Subcutaneous abdominal adipose tissue (tissue), 5 donors: Measurements from ENCODE around the gene LARP4B.
"Not testable (repeated sequence)": the region's sequence is repeated elsewhere in the genome, so short reads cannot be mapped to it uniquely, and the experiment has no call there.

ENCODE experiments used
- H3K27ac ChIP-seq: one replicate; pipeline ENCODE4 v1.7.0; 2013; ENCODE audit warnings: low read depth, mild to moderate bottlenecking, inconsistent platforms, low read length, moderate library complexity
- H3K27me3 ChIP-seq, 5 donors: one replicate each; pipeline ENCODE4 v1.7.0; 2013; ENCODE audit warnings: low read length in 5 of 5, inconsistent platforms in 1 of 5; ENCODE audit not compliant: control insufficient read depth in 5 of 5, insufficient read depth in 4 of 5
- H3K36me3 ChIP-seq, 5 donors: one replicate each; pipeline ENCODE4 v1.7.0; 2013; ENCODE audit warnings: low read length in 5 of 5; ENCODE audit not compliant: control insufficient read depth in 5 of 5, insufficient read depth in 5 of 5
- H3K4me1 ChIP-seq, 5 donors: one replicate each; pipeline ENCODE4 v1.7.0; 2013; ENCODE audit warnings: low read length in 5 of 5, mild to moderate bottlenecking in 3 of 5, moderate library complexity in 1 of 5; ENCODE audit not compliant: control insufficient read depth in 5 of 5, insufficient read depth in 5 of 5
- H3K4me3 ChIP-seq, 5 donors: one replicate each; pipeline ENCODE4 v1.7.0; 2013; ENCODE audit warnings: low read length in 5 of 5, low read depth in 1 of 5
- H3K9ac ChIP-seq, 5 donors: one replicate each; pipeline ENCODE4 v1.7.0; 2013; ENCODE audit warnings: low read length in 5 of 5, mild to moderate bottlenecking in 4 of 5, moderate library complexity in 3 of 5
- H3K9me3 ChIP-seq, 5 donors: one replicate each; pipeline ENCODE4 v1.7.0; 2013; ENCODE audit warnings: low read length in 5 of 5; ENCODE audit not compliant: control insufficient read depth in 5 of 5
- donor health status: healthy.
- donor health status: healthy.
- donor health status: healthy.
- donor health status: healthy.
- donor health status: healthy.

LARP4B gene

DNA sequence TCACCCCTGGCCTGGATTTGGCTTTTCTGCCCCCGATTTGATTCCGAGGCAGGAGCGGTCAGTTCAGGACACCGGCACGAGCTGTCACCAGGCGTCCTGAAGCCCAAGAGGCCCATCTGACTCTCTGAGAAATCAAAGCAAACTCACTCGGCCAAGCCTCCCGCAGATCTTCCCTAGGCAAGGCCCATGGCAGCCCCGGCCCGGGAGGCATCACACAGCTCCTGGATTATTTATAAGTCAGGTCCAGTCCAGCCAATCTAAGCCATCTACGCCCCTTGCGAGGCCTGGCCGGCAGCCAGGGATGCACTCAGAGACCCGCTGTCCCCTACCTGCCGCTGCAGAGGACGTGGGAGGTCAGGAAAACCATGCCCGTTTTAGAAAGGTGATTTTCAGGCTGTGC is 154.7 kb downstream of the LARP4B start:
- Histone ChIP-seq H3K4me1 (peaks cover 0 to 6% (median 0%) of the 10 kb centered on the region in 5 donors), H3K9ac (no peak overlapping the region), H3K27ac (no peak overlapping the region), H3K4me3 (no peak overlapping the region), H3K27me3 (peaks cover 0 to 12% (median 8%) of the 10 kb centered on the region in 5 donors), H3K36me3 (no peaks in the 10 kb centered on the region), H3K9me3 (no peaks in the 10 kb centered on the region)

DNA sequence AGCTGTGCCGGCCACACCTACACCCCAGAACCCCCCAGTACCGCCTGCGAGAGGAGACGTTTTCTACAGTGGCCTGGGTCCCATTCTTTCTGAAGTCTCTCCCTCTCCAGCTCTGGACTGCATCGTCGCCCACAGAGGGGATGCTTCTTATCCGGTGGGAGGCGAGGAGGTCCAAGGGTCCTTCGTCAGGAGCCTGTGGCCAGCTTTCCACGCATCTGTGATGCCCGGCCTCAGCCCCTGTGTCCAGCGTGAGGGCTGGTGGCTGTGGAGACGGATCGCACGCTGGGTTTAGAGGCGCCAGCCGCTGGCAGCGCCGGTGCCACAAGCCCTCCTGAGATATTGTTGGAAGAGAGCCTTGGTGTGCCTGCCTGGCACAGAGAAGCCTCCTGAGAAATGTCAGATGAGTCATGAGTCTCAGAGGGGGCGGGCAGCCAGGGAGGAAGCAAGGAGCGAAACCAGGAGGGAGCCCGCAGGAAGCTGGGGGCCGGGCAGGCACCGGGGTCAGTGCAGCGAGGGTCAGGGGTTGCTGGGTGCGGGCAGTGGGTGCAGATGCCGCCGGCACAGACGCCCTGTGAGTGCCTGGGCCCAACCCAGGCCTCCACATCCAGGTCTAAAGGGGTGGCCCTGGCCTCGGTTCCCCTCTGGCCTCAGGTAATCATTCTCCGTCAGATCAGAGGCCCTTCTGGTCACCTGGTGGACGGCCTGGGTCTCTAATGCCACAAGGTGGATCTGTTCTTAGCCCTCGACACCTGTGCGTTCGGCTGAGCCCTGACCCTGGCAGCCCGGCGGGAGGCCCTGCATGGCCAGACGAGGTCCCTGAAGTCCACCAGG is 156.0 kb downstream of the LARP4B start:
- Histone ChIP-seq H3K9ac (no peak overlapping the region), H3K36me3 (no peaks in the 10 kb centered on the region), H3K27ac (no peak overlapping the region), H3K4me3 (no peak overlapping the region), H3K27me3 (peaks cover 0 to 6% (median 4%) of the 10 kb centered on the region in 5 donors), H3K9me3 (peaks cover 0 to 8% (median 4%) of the 10 kb centered on the region in 5 donors), H3K4me1 (peaks cover 0 to 6% (median 0%) of the 10 kb centered on the region in 5 donors)

DNA sequence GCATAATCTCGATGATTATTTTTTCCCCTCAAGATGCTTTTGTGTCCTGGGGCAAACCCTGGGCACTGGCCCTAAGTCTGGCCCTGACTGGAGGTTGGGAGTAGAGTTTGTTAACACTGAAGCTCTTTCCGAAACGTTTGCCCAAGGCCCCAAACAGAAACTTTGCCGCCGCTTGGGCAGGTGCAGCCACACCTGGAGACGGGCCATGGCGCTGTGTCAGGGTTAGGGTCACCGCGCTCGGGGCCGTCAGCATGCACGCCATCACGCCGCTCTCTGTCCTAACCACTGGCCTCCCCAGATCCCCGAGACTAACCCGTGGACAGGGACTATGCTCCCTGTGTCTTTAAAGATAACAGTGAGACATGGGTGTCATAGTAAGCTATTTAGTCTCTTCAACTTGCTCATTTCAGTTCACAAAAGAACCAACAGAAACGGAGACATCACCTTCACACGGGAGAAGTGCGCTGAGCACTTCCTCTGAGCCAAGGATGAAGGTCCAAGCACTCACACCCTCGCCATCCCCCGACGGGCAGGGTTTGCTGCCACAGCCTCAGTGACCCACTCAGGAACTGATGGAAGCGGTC is 156.8 kb downstream of the LARP4B start:
- Histone ChIP-seq H3K9me3 (peaks cover 0 to 8% (median 7%) of the 10 kb centered on the region in 5 donors), H3K36me3 (no peaks in the 10 kb centered on the region), H3K4me1 (peaks cover 0 to 6% (median 0%) of the 10 kb centered on the region in 5 donors), H3K9ac (no peak overlapping the region), H3K4me3 (no peak overlapping the region), H3K27me3 (peaks cover 0 to 6% (median 4%) of the 10 kb centered on the region in 5 donors), H3K27ac (no peak overlapping the region)

DNA sequence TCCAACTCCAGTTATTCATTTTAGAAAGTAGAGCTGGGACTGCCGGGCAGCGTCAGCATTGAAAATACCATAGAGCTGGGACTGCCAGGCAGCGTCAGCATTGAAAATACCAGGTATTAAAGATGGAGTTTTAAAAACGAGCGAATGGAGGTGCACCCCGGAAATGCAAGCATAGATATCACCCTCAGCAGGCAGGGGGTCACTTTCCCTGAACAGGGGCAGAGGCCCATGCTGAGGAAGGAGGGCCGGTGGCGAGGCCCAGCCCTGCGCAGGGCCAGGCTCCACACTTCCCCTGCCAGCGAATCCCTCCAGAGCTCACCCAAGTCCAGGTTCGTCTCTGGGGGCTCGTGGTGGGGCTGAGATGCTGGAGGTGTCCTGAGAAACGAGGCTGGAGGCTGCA is 157.3 kb downstream of the LARP4B start:
- Histone ChIP-seq H3K27ac (no peak overlapping the region), H3K9ac (no peak overlapping the region), H3K27me3 (peaks cover 0 to 6% (median 4%) of the 10 kb centered on the region in 5 donors), H3K4me1 (peaks cover 0 to 6% (median 0%) of the 10 kb centered on the region in 5 donors), H3K9me3 (peaks cover 0 to 12% (median 8%) of the 10 kb centered on the region in 5 donors), H3K36me3 (no peaks in the 10 kb centered on the region), H3K4me3 (no peak overlapping the region)

DNA sequence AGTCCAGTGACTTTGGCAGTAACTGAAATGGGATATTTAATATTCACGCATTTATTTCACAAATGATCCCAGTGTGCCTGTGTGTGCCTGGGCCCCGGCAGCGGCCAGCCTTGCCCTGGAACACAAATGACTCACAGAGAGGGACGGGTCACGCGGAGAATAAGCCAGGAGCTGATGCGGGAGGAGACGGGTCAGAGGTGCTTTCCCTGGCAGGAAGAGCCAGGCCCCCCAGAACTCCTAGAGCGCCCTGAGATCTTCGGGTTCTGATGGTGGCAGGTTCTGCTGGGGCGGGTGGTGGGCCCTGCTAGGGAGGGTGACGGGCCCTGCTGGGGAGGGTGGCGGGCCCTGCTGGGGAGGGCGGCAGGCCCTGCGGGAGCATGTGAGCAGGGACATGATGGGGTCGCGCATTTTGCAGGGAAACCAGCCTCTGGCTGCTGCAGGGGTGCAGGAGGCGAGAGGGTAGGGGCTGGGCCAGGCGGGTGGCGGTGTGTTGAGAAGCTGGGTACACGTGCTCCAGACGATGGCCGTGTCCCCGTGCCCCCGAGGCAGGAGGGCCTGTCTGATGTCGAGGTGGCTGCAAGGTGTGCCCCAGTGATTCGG is 157.8 kb downstream of the LARP4B start:
- Histone ChIP-seq H3K27ac (no peak overlapping the region), H3K4me1 (peaks cover 0 to 6% (median 0%) of the 10 kb centered on the region in 5 donors), H3K36me3 (no peaks in the 10 kb centered on the region), H3K27me3 (peaks cover 0 to 4% (median 0%) of the 10 kb centered on the region in 5 donors), H3K4me3 (no peak overlapping the region), H3K9me3 (peaks cover 0 to 17% (median 8%) of the 10 kb centered on the region in 5 donors), H3K9ac (no peak overlapping the region)

DNA sequence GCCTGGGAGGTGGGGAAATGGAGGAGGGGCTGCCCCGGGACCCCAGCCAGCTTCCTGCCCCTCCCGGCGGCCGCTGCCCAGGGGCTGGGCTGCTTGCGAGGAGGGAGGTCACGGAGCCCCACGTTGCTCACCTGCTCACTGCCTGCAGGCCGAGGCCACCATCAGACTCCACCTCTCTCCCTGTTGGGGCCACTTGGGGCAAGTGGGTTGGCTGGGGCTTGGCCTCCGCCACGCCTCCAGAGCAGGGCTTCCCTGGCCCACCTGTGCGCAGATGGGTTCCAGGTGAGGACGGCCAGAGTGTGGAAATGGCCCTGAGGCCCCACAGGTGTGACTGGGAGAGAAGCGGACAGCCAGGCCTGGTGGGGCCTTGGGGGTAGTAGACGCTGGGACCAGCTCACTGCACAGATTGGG is 159.3 kb downstream of the LARP4B start:
- Histone ChIP-seq H3K4me1 (peaks cover 0 to 6% (median 0%) of the 10 kb centered on the region in 5 donors), H3K9ac (no peak overlapping the region), H3K9me3 (peaks cover 4 to 24% (median 17%) of the 10 kb centered on the region in 5 donors), H3K4me3 (no peak overlapping the region), H3K36me3 (no peaks in the 10 kb centered on the region), H3K27me3 (peaks cover 0 to 2% (median 0%) of the 10 kb centered on the region in 5 donors), H3K27ac (no peak overlapping the region)

DNA sequence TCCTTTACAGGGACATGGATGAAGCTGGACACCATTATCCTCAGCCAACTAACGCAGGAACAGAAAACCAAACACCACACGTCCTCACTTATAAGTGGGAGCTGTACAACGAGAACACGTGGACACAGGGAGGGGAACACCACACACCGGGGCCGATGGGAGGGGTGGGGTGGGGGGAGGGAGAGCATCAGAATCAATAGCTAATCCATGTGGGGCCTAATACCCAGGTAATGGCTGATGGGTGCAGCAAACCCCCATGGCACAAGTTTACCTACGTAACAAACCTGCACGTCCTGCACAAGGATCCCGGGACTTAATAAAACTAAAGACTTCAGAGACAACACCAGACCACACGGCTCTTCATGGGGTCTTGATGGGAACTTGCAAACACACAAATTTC is 159.9 kb downstream of the LARP4B start:
- Histone ChIP-seq H3K9ac (no peak overlapping the region), H3K27ac (no peak overlapping the region), H3K36me3 (no peaks in the 10 kb centered on the region), H3K4me3 (no peak overlapping the region), H3K9me3 (peaks cover 5 to 24% (median 19%) of the 10 kb centered on the region in 5 donors), H3K27me3 (peaks cover 0 to 2% (median 0%) of the 10 kb centered on the region in 5 donors), H3K4me1 (peaks cover 0 to 6% (median 0%) of the 10 kb centered on the region in 5 donors)

DNA sequence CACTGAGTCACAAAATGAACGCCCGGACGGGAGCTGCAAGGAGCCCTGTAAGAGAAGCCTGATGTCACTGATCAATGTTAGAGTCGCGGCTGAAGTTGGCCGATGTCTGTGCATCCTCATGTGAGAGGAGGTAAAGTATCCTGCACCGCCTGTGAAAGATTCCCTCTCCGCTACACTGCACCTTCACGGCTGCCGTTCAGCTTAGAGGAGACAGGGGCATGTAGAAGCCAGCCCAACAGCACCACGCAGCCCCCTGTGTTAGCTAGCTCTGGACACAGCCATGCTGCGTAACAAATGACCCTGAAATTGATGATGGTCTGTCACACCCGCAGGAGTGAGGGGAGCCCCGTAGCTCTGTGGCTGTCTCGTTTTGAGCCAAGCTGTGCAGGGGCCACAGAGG is 160.5 kb downstream of the LARP4B start:
- no peak overlapping the region for H3K4me3 ChIP-seq
- H3K4me1 ChIP-seq, result peaks cover 0 to 6% (median 0%) of the 10 kb centered on the region in 5 donors
- no peaks in the 10 kb centered on the region for H3K36me3 ChIP-seq
- H3K9me3 ChIP-seq, result peaks cover 5 to 24% (median 19%) of the 10 kb centered on the region in 5 donors
- no peak overlapping the region for H3K9ac ChIP-seq
- H3K27me3 ChIP-seq, result no peaks in the 10 kb centered on the region
- no peak overlapping the region for H3K27ac ChIP-seq

DNA sequence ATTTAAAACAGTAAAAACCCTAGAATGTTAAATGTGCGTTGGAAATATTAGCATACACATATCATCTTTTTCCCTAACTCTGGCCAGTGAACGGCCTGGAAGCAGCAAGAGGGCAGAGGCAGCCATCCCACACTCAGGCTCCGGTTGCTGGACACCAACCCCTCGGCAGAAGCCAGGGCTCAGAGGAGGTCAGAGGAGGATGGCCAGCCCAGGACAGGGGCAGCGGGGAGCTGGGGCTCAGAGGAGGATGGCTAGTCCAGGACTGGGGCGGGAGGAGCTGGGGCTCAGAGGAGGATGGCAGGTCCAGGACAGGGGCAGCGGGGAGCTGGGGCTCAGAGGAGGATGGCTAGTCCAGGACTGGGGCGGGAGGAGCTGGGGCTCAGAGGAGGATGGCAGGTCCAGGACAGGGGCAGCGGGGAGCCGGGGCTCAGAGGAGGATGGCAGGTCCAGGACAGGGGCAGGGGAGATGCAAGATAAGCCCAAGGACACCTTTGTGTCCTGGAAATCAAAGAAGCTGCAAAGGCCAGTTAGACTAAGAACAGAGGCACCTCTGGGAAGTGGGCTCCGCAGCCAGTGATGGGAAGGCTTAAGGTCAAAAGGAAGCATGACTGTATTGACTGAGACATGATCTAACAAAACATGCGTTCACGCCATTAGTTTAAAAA is 161.3 kb downstream of the LARP4B start:
- not testable (repeated sequence) for H3K4me3 ChIP-seq, H3K27me3 ChIP-seq, H3K27ac ChIP-seq, H3K4me1 ChIP-seq, H3K36me3 ChIP-seq, H3K9ac ChIP-seq
- peaks cover 5 to 24% (median 19%) of the 10 kb centered on the region in 5 donors for H3K9me3 ChIP-seq
